Measurements from ENCODE around the gene ZNF526.
A peak's percentile ranks its signal among the peaks of the same experiment; 100 is the strongest.

ZNF526 gene

GRCh38 chr19:42246922-42247639 lies 27.0 kb downstream of the ZNF526 start:
- ATAC-seq (ENCODE audit: low read depth) (no peak), DNase-seq (ENCODE audit: low spot score) (no peak)
- no peak overlapping the region for H3K4me3 ChIP-seq (ENCODE audit: severe bottlenecking)
- peaks cover 33% of the 10 kb centered on the region for H3K36me3 ChIP-seq (ENCODE audit: low read depth)
- peak overlapping the region; percentile 96 for H3K27ac ChIP-seq (ENCODE audit: poor library complexity, severe bottlenecking)
- no peaks in the 10 kb centered on the region for H3K27me3 ChIP-seq (ENCODE audit: insufficient read depth, poor library complexity, severe bottlenecking)
- peaks cover 7% of the 10 kb centered on the region for H3K4me1 ChIP-seq (ENCODE audit: insufficient read depth, poor library complexity, severe bottlenecking)
- TF ChIP-seq CTCF (IDR thresholded peaks at IDR 0.05; ENCODE audit: poor library complexity, severe bottlenecking) = no peak
- no peaks in the 10 kb centered on the region for H3K9me3 ChIP-seq (ENCODE audit: severe bottlenecking)

DNA sequence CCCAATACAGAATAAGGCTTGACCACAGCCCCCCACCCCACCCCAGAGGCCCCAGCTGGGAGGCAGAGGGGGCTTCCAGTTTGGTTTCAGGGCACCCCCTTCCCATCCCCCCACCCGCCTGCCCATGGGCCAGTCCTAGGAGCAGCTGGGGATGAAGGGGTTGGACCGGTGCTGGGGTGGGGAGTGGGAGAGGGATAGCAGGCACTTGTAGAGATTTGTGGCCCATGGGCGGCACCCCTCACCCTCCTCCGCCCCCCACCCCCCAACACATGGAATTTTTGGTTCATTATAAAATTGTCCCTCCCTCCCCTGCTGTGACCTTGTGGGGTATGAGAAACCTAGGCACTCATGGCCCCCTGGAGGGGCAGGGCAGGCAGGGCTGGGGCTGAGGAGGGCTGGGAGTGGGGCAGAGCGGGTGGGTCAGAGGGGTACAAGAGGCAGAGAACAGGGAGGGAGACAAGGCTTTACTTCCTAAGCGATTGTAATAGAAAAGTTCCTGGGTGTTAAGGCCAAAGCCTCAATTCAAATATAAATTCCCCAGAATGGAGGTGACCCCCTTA lies 27.6 kb downstream of the ZNF526 start:
- no peak for DNase-seq (ENCODE audit: low spot score)
- peaks cover 7% of the 10 kb centered on the region for H3K4me1 ChIP-seq (ENCODE audit: insufficient read depth, poor library complexity, severe bottlenecking)
- TF ChIP-seq CTCF (IDR thresholded peaks at IDR 0.05; ENCODE audit: poor library complexity, severe bottlenecking) = no peak

GRCh38 chr19:42248270-42249148 lies 28.4 kb downstream of the ZNF526 start:
- peaks cover 38% of the 10 kb centered on the region for H3K36me3 ChIP-seq (ENCODE audit: low read depth)
- no peaks in the 10 kb centered on the region for H3K9me3 ChIP-seq (ENCODE audit: severe bottlenecking)
- peak overlapping the region; percentile 96 for H3K27ac ChIP-seq (ENCODE audit: poor library complexity, severe bottlenecking)
- DNase-seq (ENCODE audit: low spot score) = no peak
- no peaks in the 10 kb centered on the region for H3K27me3 ChIP-seq (ENCODE audit: insufficient read depth, poor library complexity, severe bottlenecking)
- TF ChIP-seq CTCF (IDR thresholded peaks at IDR 0.05; ENCODE audit: poor library complexity, severe bottlenecking) = no peak
- H3K4me3 ChIP-seq (ENCODE audit: severe bottlenecking) = no peak overlapping the region
- H3K4me1 ChIP-seq (ENCODE audit: insufficient read depth, poor library complexity, severe bottlenecking) = peaks cover 7% of the 10 kb centered on the region
- ATAC-seq (ENCODE audit: low read depth) = no peak

More for the DNA sequence above, 27.6 kb downstream of the ZNF526 start:
- H3K36me3 ChIP-seq (ENCODE audit: low read depth) = peaks cover 36% of the 10 kb centered on the region
- no peak overlapping the region for H3K4me3 ChIP-seq (ENCODE audit: severe bottlenecking)
- no peaks in the 10 kb centered on the region for H3K27me3 ChIP-seq (ENCODE audit: insufficient read depth, poor library complexity, severe bottlenecking)
- no peak for ATAC-seq (ENCODE audit: low read depth)
- no peaks in the 10 kb centered on the region for H3K9me3 ChIP-seq (ENCODE audit: severe bottlenecking)
- H3K27ac ChIP-seq (ENCODE audit: poor library complexity, severe bottlenecking) = peak overlapping the region; percentile 96

DNA sequence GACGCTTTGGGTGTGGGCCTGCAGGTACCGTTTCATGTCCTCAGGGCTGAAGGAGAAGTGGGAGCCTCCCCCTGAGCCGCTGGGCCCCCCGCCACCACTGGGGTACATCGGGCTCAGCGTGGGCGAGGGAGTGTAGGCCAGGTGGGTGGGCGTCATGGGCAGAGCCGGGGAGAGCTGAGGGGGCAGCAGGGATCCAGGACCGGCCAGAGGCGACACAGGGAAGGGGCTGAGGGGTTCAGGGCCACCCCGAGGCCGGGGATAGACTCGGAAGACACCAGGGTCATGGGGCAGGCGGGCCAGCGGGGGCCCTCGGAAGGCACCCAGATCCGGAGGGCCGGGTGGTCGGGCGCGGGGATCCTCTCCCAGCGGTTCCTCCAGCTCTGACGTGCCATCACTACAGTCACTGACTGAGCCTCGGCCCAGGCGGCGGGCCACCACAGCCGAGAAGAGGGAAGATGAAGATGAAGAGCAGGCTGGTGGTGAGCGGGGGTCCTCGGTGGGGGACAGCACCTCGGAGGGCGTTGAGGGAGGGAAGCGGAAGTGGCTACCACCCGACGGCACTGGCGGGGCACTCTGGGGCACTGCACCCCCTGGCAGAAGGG lies 29.1 kb downstream of the ZNF526 start:
- H3K9me3 ChIP-seq (ENCODE audit: severe bottlenecking) = no peaks in the 10 kb centered on the region
- H3K36me3 ChIP-seq (ENCODE audit: low read depth) = peaks cover 38% of the 10 kb centered on the region
- peaks cover 7% of the 10 kb centered on the region for H3K4me1 ChIP-seq (ENCODE audit: insufficient read depth, poor library complexity, severe bottlenecking)
- no peak for TF ChIP-seq CTCF (IDR thresholded peaks at IDR 0.05; ENCODE audit: poor library complexity, severe bottlenecking)
- H3K27me3 ChIP-seq (ENCODE audit: insufficient read depth, poor library complexity, severe bottlenecking) = no peaks in the 10 kb centered on the region
- no peak overlapping the region for H3K4me3 ChIP-seq (ENCODE audit: severe bottlenecking)
- DNase-seq (ENCODE audit: low spot score) (no peak), ATAC-seq (ENCODE audit: low read depth) (no peak)
- peak overlapping the region; percentile 96 for H3K27ac ChIP-seq (ENCODE audit: poor library complexity, severe bottlenecking)

Data from RWPE2 (cell line).